Osteocyte (in vitro differentiated cells): ENCODE data around the gene DNAJC18. TPM values are rescaled to one million over a fixed set of nuclear protein-coding genes. Genes with fewer than 3 reads are reported as not detected.
"Not testable (repeated sequence)": the region's sequence is repeated elsewhere in the genome, so short reads cannot be mapped to it uniquely, and the experiment has no call there.

Experiments used
- DNase-seq: peaks from one replicate; pipeline ENCODE4 v3.0.0; 2021; ENCODE audit warnings: mixed read lengths; ENCODE audit not compliant: unreplicated experiment; ENCODE audit errors: extremely low spot score
- H3K27ac Mint-ChIP-seq: one replicate; pipeline ENCODE4 v1.8.0; 2021; ENCODE audit warnings: mild to moderate bottlenecking, mixed read lengths; ENCODE audit not compliant: unreplicated experiment
- H3K27me3 Mint-ChIP-seq: one replicate; pipeline ENCODE4 v1.8.0; 2021; ENCODE audit warnings: mixed read lengths; ENCODE audit not compliant: unreplicated experiment
- H3K36me3 Mint-ChIP-seq: one replicate; pipeline ENCODE4 v1.8.0; 2021; ENCODE audit warnings: mixed read lengths; ENCODE audit not compliant: unreplicated experiment
- H3K4me1 Mint-ChIP-seq: one replicate; pipeline ENCODE4 v1.8.0; 2021; ENCODE audit warnings: mixed read lengths; ENCODE audit not compliant: unreplicated experiment
- H3K4me3 Mint-ChIP-seq: one replicate; pipeline ENCODE4 v1.8.0; 2021; ENCODE audit warnings: mild to moderate bottlenecking, moderate library complexity, mixed read lengths; ENCODE audit not compliant: unreplicated experiment
- H3K9me3 Mint-ChIP-seq: one replicate; pipeline ENCODE4 v1.8.0; 2021; ENCODE audit warnings: mixed read lengths; ENCODE audit not compliant: unreplicated experiment
- total RNA-seq: library from RNA; stranded (reverse); gene quantifications from 2 replicates; pipeline ENCODE4 v1.2.1, GENCODE V29; 2021
- TF ChIP-seq, protein P1 (sequence below): fragments of 200-600 bp; sonication (generic); IDR thresholded peaks from 2 replicates; pipeline ENCODE4 v1.5.0; 2021; ENCODE audit warnings: antibody characterized with exemption, mild to moderate bottlenecking, moderate library complexity

Gene DNAJC18
- total RNA-seq, 1 donor from 2014 or later: 32.7 TPM

DNA sequence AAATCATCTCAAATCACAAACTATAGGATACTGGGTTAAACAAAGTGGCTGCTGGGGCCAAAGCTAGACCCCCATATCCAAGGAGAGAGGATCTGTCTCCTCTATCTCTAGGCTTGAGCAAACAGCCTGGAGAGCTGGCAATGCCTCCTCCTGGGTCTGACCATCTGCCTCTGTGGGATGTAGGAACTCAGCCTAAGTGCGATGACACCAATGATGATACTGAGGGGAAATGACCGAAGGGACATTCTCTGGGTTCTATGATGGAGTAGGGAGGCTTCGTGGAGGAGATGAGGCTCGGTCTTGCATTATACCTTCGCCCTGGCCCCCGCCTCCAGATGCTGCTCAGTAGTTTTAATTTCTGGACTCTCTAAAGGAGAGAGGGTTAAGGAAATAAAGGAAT is 26.2 kb downstream of the DNAJC18 start:
- Mint-ChIP-seq H3K4me3 (no peak overlapping the region), H3K9me3 (no peaks in the 10 kb centered on the region), H3K36me3 (peaks cover 17% of the 10 kb centered on the region), H3K27me3 (no peaks in the 10 kb centered on the region), H3K27ac (no peak overlapping the region), H3K4me1 (peaks cover 6% of the 10 kb centered on the region)
- no peak for DNase-seq
- TF ChIP-seq, protein P1, sequence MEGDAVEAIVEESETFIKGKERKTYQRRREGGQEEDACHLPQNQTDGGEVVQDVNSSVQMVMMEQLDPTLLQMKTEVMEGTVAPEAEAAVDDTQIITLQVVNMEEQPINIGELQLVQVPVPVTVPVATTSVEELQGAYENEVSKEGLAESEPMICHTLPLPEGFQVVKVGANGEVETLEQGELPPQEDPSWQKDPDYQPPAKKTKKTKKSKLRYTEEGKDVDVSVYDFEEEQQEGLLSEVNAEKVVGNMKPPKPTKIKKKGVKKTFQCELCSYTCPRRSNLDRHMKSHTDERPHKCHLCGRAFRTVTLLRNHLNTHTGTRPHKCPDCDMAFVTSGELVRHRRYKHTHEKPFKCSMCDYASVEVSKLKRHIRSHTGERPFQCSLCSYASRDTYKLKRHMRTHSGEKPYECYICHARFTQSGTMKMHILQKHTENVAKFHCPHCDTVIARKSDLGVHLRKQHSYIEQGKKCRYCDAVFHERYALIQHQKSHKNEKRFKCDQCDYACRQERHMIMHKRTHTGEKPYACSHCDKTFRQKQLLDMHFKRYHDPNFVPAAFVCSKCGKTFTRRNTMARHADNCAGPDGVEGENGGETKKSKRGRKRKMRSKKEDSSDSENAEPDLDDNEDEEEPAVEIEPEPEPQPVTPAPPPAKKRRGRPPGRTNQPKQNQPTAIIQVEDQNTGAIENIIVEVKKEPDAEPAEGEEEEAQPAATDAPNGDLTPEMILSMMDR: no peak

DNA sequence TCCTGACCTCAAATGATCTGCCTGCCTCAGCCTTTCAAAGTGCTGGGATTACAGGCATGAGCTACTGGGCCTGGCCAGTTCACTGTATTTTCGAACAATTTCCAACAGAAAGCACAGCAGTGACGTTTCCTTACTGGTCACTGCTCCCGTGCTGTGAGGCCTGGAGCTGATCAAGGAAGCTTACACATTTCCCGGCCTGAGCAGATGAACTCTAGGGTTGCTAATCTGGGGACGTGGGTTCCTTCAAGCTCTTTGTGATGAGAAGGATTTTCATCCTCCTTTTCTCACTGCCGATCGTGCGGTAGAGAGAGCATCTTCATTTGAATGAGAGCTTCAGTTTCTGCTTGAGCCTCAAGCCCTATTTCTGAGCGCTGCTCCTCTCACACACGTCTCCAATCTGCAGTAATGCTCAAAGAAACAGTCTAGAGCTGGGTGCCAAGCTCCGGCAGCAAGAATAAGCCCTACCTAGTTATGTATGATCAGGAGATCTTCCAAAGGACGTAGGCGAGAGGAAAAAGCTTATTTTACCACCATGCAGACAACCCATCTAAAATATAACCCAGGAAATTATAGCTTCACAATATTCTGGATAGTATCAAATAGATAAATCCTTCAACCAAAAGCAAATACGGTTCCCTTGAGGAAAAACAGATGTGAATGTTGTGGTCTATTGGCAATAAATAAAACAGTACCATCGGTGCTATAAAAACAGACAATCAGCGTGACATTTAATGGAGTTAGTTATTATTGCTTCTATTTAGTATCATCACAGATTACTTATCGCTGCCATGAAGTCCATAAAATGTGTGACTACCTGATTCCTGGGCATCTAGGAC is 28.1 kb downstream of the DNAJC18 start:
- no peaks in the 10 kb centered on the region for H3K9me3 Mint-ChIP-seq
- H3K4me1 Mint-ChIP-seq: no peaks in the 10 kb centered on the region
- no peaks in the 10 kb centered on the region for H3K27me3 Mint-ChIP-seq
- H3K4me3 Mint-ChIP-seq: no peak overlapping the region
- peaks cover 15% of the 10 kb centered on the region for H3K36me3 Mint-ChIP-seq
- DNase-seq: no peak
- no peak overlapping the region for H3K27ac Mint-ChIP-seq
- TF ChIP-seq, protein P1: no peak

DNA sequence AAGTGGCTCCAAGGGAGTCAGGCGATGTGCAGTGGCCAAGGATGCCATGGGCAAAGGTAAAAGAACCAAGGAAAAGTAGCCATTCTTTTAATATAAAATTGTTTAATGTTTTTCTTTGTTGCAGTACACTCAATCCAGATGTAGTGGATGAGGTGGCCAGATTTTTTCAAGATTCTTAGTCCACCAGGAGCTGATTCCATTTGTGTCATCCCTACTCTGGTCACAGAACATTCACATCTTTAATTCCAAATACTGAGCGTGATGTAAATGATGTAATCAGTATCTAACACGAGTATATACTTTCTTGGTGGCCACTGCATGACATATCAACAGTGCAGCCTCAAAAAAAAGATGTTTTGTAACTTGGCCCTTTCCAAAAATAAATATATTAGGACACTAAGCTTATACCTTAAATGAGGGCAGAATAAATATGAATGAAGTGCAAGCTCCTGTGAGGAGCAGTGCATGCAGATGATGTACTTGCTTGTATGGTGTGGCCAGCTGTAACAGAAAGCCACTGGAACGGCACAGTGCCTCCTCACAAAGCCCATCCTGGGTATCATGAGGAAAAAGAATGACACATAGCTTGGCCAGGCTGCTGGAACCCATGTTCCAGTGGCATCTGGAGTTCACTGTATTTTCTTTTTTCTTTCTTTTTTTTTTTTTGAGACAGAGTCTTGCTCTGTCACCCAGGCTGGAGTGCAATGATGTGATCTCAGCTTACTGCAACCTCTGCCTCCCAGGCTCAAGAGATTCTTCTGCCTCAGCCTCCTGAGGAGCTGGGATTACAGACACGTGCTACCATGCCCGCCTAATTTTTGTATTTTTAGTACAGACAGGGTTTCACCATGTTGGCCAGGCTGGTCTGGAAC is 29.0 kb downstream of the DNAJC18 start:
- H3K36me3 Mint-ChIP-seq: peaks cover 12% of the 10 kb centered on the region

DNA sequence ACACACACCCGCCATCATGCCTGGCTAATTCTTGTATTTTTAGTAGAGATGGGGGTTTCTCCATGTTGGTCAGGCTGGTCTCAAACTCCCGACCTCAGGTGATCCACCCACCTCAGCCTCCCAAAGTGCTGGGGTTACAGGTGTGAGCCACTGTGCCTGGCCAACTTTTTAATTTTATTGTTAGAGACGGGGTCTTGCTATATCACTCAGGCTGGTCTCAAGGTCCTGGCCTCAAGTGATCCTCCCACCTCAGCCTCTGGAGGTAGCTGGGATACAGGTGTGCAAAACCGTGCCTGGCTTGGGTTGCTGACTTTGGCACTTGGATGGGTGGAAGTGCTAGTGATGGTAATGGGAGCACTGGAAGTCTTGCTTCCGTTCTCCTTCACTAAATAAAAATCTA is 30.2 kb downstream of the DNAJC18 start:
- H3K4me3 Mint-ChIP-seq, H3K9me3 Mint-ChIP-seq, H3K27ac Mint-ChIP-seq, DNase-seq, H3K27me3 Mint-ChIP-seq: not testable (repeated sequence)
- H3K4me1 Mint-ChIP-seq: peaks cover 18% of the 10 kb centered on the region
- peaks cover 11% of the 10 kb centered on the region for H3K36me3 Mint-ChIP-seq

More for the DNA sequence above, 29.0 kb downstream of the DNAJC18 start:
- TF ChIP-seq, protein P1: no peak
- Mint-ChIP-seq H3K4me1 (peaks cover 7% of the 10 kb centered on the region), H3K4me3 (no peak overlapping the region), H3K27me3 (no peaks in the 10 kb centered on the region), H3K9me3 (no peaks in the 10 kb centered on the region), H3K27ac (no peak overlapping the region)
- no peak for DNase-seq

DNA sequence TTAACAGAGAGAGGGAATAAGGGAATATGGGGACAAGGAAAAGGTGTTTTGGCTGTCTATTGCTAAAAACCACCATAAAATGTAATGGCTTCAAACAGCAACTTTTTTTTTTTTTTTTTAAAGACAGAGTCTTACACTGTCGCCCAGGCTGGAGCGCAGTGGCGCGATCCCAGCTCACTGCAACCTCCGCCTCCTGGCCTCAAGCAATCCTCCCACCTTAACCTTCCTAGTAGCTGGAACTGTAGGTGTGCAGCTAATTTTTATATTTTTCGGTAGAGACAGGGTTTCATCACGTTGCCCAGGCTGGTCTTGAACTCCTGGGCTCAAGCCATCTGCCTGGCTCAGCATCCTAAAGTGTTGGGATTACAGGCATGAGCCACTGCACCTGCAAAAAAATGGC is 31.1 kb downstream of the DNAJC18 start:
- Mint-ChIP-seq H3K9me3 (no peaks in the 10 kb centered on the region), H3K4me1 (peaks cover 23% of the 10 kb centered on the region), H3K27ac (no peak overlapping the region), H3K27me3 (no peaks in the 10 kb centered on the region), H3K4me3 (no peak overlapping the region), H3K36me3 (peaks cover 4% of the 10 kb centered on the region)
- TF ChIP-seq, protein P1: no peak
- no peak for DNase-seq
